Liver (tissue), 3 donors: ENCODE data around the gene FRAS1.

Experiments
- ATF3 ChIP-seq: IDR thresholded peaks from 2 replicates; pipeline ENCODE4 v1.6.1; 2016; ENCODE audit warnings: antibody characterized with exemption
- CTCF ChIP-seq: fragments of 150-350 bp; IDR thresholded peaks from 2 replicates; pipeline ENCODE4 v1.5.1; 2017; ENCODE audit warnings: improper control_type of control experiment, low read depth, low read length; ENCODE audit not compliant: missing input control
- FOXA2 ChIP-seq: IDR thresholded peaks from 2 replicates; pipeline ENCODE4 v1.6.1; 2016; ENCODE audit warnings: antibody characterized with exemption
- RAD21 ChIP-seq, 2 donors: IDR thresholded peaks; 2 replicates each; pipeline ENCODE4 v1.6.1; 2016; ENCODE audit warnings: antibody characterized with exemption in 2 of 2, mild to moderate bottlenecking in 2 of 2
- REST ChIP-seq: IDR thresholded peaks from 2 replicates; pipeline ENCODE4 v1.6.1; 2016; ENCODE audit warnings: antibody characterized with exemption, mild to moderate bottlenecking
- YY1 ChIP-seq: IDR thresholded peaks from 2 replicates; pipeline ENCODE4 v1.6.1; 2016; ENCODE audit warnings: antibody characterized with exemption, mild to moderate bottlenecking
- donor health status: healthy.
- donor health status: healthy.

- TF ChIP-seq CTCF (no peak), FOXA2 (no peak), ATF3 (no peak), REST (no peak), RAD21 (IDR thresholded peaks at IDR 0.05) (no peak), YY1 (no peak)
Observed at GRCh38 chr4:78363031-78363570, 306.0 kb downstream of the FRAS1 start.
